Left lung (tissue), 10 donors: ENCODE data around the gene MITD1. TPM values are rescaled to one million over a fixed set of nuclear protein-coding genes. Genes with fewer than 3 reads are reported as not detected.

Source experiments
- ATAC-seq: fragments of 200-7000 bp; cut with Tn5 transposase; one replicate; pipeline ENCODE4 v1.9.1; 2020; ENCODE audit warnings: moderate library complexity
- DNase-seq, 4 donors: peaks; one replicate each; pipeline ENCODE4 v3.0.0-alpha.2; 2013 to 2020
- H3K27ac ChIP-seq, 2 donors: fragments of 200-600 bp; sonication (generic) in 1 of 2; one replicate each; pipeline versions ENCODE4 v1.5.0 to v1.8.0; 2020 to 2021
- H3K27me3 ChIP-seq, 2 donors: fragments of 200-600 bp; sonication (generic) in 1 of 2; one replicate each; pipeline versions ENCODE4 v1.5.0 to v1.8.0; 2020 to 2021
- H3K36me3 ChIP-seq, 2 donors: fragments of 200-600 bp; sonication (generic) in 1 of 2; one replicate each; pipeline versions ENCODE4 v1.5.0 to v1.8.0; 2020 to 2021
- H3K4me1 ChIP-seq, 2 donors: fragments of 200-600 bp; one replicate each; pipeline ENCODE4 v1.8.0; 2021
- H3K4me3 ChIP-seq, 2 donors: fragments of 200-600 bp; sonication (generic) in 1 of 2; one replicate each; pipeline versions ENCODE4 v1.5.0 to v1.8.0; 2020 to 2021; ENCODE audit warnings: mild to moderate bottlenecking in 1 of 2
- H3K9me3 ChIP-seq, 2 donors: fragments of 200-600 bp; sonication (generic) in 1 of 2; one replicate each; pipeline versions ENCODE4 v1.5.0 to v1.8.0; 2020 to 2021
- intact Hi-C, 2 donors: fragments of 100-400 bp; cut with DNase I; formaldehyde crosslinking; loops; one replicate each; pipeline versions ENCODE4 v1.11.2 to v1.14.2; 2022
- polyA plus RNA-seq, 6 donors: library from polyadenylated mRNA; unstranded; fragments of 120-200 nt; gene quantifications; one replicate each; pipeline ENCODE4 v1.2.1, GENCODE V29; 2013; ENCODE audit not compliant: insufficient read length in 6 of 6
- total RNA-seq, 2 donors: library from RNA; stranded (reverse); fragmentation: NEBNext Ultra II Directional; extraction: Animal tissue kit (Norgen Biotek cat#: 25700); gene quantifications; one replicate each; pipeline ENCODE4 v1.2.1, GENCODE V29; 2021
- TF ChIP-seq, protein P1 (sequence below), 2 donors: fragments of 200-600 bp; sonication (generic) in 1 of 2; IDR thresholded peaks; one replicate each; pipeline versions ENCODE4 v1.5.0 to v1.8.0; 2021; ENCODE audit warnings: antibody characterized with exemption in 2 of 2
- donor health status: DM: no; HTN: yes; CAD: no.
- donor health status: DM: no; HTN: no; CAD: no.

The MITD1 gene
- total and polyA plus RNA-seq, 8 donors = 20.1 to 62.7 (median 46.4) TPM

DNA sequence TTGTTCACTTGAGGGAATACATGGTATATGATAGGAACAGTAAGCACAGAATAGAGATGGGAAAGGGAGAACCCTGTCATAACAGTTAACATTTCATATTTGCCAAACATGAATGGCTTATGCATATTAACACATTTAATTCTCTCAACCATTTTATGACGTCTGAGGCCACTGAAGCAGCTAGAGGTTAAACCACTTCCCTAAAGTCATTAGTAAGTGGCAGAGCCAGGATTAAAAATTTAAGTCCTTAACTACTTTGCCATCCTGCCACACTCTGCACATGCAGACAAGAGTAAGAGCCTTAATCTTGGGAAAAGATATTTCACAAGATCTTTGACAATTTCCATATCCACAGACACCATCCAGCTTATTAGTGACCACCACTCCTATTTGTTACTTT lies 24.0 kb downstream of the MITD1 start:
- ATAC-seq (no peak), DNase-seq (no peak)
- no peak overlapping the region for H3K4me3 ChIP-seq
- peaks cover 0 to 13% of the 10 kb centered on the region in 2 donors for H3K36me3 ChIP-seq
- no peaks in the 10 kb centered on the region for H3K27me3 ChIP-seq
- H3K4me1 ChIP-seq = peaks cover 6 to 29% of the 10 kb centered on the region in 2 donors
- no peak overlapping the region for H3K27ac ChIP-seq
- TF ChIP-seq, protein P1, sequence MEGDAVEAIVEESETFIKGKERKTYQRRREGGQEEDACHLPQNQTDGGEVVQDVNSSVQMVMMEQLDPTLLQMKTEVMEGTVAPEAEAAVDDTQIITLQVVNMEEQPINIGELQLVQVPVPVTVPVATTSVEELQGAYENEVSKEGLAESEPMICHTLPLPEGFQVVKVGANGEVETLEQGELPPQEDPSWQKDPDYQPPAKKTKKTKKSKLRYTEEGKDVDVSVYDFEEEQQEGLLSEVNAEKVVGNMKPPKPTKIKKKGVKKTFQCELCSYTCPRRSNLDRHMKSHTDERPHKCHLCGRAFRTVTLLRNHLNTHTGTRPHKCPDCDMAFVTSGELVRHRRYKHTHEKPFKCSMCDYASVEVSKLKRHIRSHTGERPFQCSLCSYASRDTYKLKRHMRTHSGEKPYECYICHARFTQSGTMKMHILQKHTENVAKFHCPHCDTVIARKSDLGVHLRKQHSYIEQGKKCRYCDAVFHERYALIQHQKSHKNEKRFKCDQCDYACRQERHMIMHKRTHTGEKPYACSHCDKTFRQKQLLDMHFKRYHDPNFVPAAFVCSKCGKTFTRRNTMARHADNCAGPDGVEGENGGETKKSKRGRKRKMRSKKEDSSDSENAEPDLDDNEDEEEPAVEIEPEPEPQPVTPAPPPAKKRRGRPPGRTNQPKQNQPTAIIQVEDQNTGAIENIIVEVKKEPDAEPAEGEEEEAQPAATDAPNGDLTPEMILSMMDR (IDR thresholded peaks at IDR 0.05) = no peak
- intact Hi-C loops = no loop called here
- H3K9me3 ChIP-seq = no peaks in the 10 kb centered on the region

GRCh38 chr2:99154643-99155536 lies 26.0 kb downstream of the MITD1 start, which contains the start of the genes LIPT1 and TSGA10:
Gene LIPT1, plus strand, starts transcription at chr2:99154967. Its CDS starts 6,991 bp downstream, at chr2:99161958.
Gene TSGA10, minus strand, starts transcription at chr2:99154942. Its CDS starts 45,503 bp downstream, at chr2:99109439.
- TF ChIP-seq, protein P1 (IDR thresholded peaks at IDR 0.05) = no peak
- ATAC-seq (peak; percentile 99), DNase-seq (peak; percentile 89 to 96 (median 94))
- peaks cover 6 to 36% of the 10 kb centered on the region in 2 donors for H3K4me1 ChIP-seq
- no peaks in the 10 kb centered on the region for H3K9me3 ChIP-seq
- intact Hi-C loops = no loop called here
- H3K36me3 ChIP-seq = peaks cover 0 to 11% of the 10 kb centered on the region in 2 donors
- H3K4me3 ChIP-seq = peak within 1 kb of the TSS; percentile 59 to 71
- H3K27me3 ChIP-seq = no peaks in the 10 kb centered on the region
- H3K27ac ChIP-seq = peak within 1 kb of the TSS; percentile 82 to 86

DNA sequence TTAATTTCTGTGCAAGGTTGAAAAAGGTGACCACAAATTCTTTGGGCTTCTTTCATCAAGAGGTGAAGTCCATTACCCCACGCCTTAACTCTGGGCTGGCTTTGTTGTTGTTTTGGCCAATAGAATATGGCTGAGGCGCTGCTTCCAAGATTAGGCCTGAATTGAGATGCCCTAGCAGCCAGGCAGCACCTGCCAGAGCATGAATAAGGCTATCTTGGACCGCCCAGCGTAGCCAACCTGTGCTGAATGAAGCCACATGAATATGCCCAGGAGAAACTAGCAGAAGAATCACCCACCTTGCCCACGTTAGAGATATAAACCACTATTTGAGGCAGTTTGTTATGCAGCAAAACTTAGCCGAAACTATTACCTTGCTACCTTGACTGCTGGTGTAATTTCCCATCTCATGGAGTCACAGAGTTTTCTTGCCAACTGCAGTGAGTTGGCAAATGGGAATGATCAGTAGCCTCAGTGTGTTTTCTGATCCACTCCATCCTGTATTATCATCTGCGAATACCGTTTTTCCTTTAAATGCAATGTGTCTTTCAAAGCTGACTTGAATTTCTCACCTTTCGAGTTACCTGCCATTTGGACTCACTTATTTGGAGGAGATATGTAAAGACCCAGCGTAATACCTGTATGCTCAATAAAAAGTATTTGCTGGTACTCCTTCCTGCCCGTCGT lies 26.8 kb downstream of the MITD1 start:
- no peak for DNase-seq
- H3K4me1 ChIP-seq = peaks cover 6 to 36% of the 10 kb centered on the region in 2 donors
- peak; percentile 1 for ATAC-seq
- no peaks in the 10 kb centered on the region for H3K27me3 ChIP-seq
- H3K4me3 ChIP-seq = peak overlapping the region; percentile 59 to 71
- H3K9me3 ChIP-seq = no peaks in the 10 kb centered on the region
- TF ChIP-seq, protein P1 (IDR thresholded peaks at IDR 0.05) = no peak
- H3K36me3 ChIP-seq = peaks cover 0 to 3% of the 10 kb centered on the region in 2 donors
- peak overlapping the region; percentile 82 to 86 for H3K27ac ChIP-seq
- intact Hi-C loops = no loop called here

DNA sequence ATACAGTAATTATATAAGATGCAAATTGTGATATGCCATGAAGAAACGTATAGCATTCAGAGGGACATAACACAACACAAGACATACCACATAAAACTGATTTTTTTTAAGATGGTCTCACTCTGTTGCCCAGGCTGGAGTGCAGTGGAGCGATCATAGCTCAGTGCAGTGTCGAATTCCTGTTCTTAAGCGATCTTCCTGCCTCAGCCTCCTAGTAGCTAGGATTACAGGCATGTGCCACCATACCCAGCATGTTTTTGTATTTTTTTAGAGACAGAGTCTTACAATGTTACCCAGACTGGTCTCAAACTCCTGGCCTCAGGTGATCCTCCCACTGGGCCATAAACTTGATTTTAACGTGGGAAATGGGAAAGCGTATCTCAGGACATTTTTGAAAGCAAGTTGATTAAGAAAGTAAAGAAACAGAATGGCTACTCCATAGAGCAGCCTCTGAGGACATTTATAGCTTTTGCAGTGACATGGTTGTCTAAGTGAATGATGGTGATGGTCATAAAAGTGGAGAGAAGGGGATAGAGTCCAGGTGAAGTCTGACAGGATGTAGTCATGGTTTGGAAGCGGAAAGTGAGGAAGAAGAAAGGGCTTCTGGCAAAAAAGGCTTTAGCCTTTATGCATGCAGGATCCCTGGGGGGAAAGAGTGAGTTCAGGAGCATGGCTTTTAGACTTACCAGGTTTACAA lies 28.5 kb downstream of the MITD1 start:
- intact Hi-C loops = no loop called here
- H3K36me3 ChIP-seq = no peaks in the 10 kb centered on the region
- DNase-seq (no peak), ATAC-seq (no peak)
- no peak overlapping the region for H3K27ac ChIP-seq
- no peaks in the 10 kb centered on the region for H3K9me3 ChIP-seq
- no peaks in the 10 kb centered on the region for H3K27me3 ChIP-seq
- TF ChIP-seq, protein P1 (IDR thresholded peaks at IDR 0.05) = no peak
- peaks cover 6 to 36% of the 10 kb centered on the region in 2 donors for H3K4me1 ChIP-seq
- no peak overlapping the region for H3K4me3 ChIP-seq
